ENCODE results near the gene FSTL4.
"Not testable (repeated sequence)": the region's sequence is repeated elsewhere in the genome, so short reads cannot be mapped to it uniquely, and the experiment has no call there.

The FSTL4 gene

GRCh38 chr5:133450286-133450685, 162.1 kb downstream of the FSTL4 start:
- no peak for DNase-seq

DNA sequence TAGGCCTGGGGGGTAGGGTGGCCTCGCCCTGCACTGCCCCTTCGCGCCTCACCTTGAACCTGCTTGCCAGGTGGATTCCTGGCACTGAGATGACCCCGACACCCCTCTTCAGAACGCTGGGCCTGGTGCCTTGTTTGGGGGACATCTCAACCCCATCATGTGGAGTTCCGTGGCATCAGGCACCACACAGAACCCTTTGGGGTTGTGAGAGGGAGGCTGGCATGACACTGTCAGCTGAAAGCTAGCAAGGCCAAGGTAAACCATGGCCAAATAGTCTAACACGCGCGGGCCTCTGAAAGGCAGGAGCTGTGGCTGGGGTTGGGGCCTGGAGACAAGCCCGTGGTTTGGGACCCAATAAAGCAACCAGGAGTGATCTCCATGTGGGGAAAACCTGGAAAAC, 163.2 kb downstream of the FSTL4 start:
- DNase-seq: no peak

DNA sequence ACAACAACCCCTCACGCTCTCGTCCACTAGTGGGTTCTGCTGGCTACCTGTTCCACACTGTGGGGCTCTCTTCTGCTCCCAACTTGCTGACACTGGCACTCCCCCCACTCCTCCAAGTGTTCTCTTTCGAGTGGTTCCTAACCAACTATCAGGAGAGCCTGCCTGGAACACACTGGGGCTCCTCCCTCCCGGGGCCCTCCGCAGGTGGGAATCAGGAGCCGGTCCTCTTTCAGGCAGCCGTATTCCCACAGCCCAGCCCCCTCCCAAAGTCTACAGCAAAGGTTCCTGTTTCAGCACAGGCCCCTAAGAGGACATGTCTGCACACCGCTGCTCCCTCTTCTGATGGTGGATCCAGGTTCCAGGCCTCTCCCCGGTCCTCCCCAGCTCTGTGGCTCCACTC, 165.9 kb downstream of the FSTL4 start:
- DNase-seq: no peak

- DNase-seq: no peak
Observed at GRCh38 chr5:133445744-133446143, 166.6 kb downstream of the FSTL4 start.

DNA sequence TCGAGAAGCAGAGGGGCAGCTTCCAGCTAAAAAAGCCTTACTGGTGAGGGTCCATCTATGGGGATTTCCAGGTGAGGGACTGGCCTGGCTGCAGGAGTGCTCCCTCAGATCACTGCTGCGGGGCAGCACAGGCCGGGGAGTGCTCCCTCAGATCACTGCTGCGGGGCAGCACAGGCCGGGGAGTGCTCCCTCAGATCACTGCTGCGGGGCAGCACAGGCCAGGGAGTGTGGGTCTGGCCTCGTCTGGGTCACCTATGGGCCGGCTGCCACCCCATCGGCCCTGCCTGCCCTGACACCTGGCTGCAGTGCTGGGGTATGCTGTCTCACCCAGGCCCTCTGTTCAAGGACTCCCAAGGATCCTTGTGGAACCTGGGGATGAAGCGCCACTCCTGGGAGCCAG, 167.1 kb downstream of the FSTL4 start:
- not testable (repeated sequence) for DNase-seq

GRCh38 chr5:133444711-133445110, 167.6 kb downstream of the FSTL4 start:
- DNase-seq: no peak

- no peak for DNase-seq
Observed at GRCh38 chr5:133441166-133441815, 171.1 kb downstream of the FSTL4 start.

GRCh38 chr5:133440467-133441115, 171.8 kb downstream of the FSTL4 start:
- DNase-seq: no peak

- DNase-seq: no peak
Observed at GRCh38 chr5:133439859-133440258, 172.5 kb downstream of the FSTL4 start.

- no peak for DNase-seq
Observed at GRCh38 chr5:133438487-133438886, 173.9 kb downstream of the FSTL4 start.

- no peak for DNase-seq
Observed at GRCh38 chr5:133434336-133434735, 178.0 kb downstream of the FSTL4 start.

DNA sequence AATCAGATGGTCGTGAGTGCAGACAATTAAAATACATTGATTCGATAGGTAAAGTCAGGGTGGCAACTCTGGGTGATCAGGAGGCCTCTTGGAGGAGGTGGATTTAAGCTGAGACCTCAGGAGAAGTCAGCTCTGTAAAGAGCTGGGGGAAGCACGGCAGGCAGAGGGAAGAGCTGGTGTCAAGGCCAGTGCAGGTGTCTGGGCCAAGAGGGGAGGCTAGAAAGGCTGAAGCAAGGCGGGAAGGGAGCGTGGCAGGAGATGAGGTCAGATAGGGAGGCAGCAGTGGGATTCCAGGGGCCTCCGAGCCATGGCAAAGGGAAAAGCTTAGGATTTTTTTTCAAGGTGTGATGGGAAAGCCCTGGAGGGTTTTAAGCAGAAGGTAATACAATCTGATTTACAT, 178.7 kb downstream of the FSTL4 start:
- no peak for DNase-seq

- DNase-seq: no peak
Observed at GRCh38 chr5:133432956-133433532, 179.3 kb downstream of the FSTL4 start.

- no peak for DNase-seq
Observed at GRCh38 chr5:133431326-133431865, 180.9 kb downstream of the FSTL4 start.

- DNase-seq: no peak
Observed at GRCh38 chr5:133430095-133430494, 182.2 kb downstream of the FSTL4 start.

DNA sequence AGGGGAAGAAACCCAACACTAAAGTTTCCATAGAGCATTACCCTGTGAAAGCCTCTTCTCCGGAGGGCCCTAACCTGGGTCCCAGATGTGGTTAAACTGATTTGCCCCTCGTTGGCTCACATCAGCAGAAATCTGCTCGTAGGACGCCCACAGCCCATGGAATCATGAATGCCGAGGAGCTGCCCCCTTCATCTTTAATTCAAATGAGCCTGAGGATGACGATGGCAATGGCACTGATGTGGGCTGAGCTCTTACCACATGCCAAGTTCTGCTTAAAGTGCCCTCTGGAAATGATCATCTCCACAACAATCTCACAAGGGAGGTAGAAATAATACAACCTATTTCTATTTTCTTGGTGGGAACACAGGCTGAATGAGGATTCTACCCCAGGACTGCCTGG, 183.3 kb downstream of the FSTL4 start:
- no peak for DNase-seq

GRCh38 chr5:133428072-133428660, 184.2 kb downstream of the FSTL4 start:
- DNase-seq: no peak

DNA sequence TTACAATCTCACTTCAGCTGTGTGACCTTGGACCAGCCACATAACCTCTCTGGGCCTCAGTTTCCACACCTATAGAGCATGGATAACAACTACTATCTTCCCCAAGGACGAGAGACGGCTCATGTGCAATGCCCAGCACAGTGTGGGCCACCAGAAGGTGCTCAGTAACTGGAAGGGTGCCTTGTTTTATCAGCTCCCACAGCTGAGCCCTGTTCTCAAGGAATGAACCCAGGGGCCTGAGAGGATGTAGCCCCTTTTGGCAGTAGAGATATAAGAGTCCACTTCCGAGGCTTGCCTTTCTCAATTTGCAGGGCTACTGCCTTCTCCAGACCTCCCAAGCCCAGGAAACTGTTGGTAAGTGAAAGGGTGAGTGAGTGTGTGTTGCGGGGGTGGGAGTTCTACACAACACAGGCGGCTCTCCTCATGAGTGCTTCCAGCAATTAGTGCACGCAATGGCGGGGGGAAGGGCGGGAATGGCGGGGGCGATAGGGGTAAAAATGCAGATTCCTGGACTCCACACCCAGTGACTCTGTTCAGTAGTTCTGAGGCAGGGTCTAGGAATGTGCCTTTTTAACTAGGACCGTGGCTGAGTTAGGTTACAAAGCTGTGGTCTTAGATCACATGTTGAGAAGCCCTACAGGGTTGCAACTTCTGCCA, 185.1 kb downstream of the FSTL4 start:
- no peak for DNase-seq

DNA sequence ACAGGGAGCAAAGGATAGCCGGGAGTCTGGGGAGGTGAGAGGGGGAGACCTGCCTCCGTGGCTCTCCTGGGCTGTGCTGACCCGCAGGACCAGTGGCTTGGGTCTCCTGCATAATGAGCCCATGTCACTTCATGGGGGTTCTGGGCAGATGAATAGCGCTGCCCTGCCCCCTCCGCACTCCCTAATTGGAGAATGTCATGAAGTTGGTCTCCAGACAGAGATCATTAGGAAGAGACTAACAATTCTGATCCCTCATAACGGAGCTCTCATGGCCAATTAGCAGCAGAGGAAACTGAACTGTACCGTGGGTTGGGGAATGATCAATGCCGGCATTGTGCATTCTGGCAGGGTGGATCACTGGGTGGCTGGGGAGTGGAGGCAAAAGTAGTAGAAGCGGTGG, 186.1 kb downstream of the FSTL4 start:
- DNase-seq: no peak

DNA sequence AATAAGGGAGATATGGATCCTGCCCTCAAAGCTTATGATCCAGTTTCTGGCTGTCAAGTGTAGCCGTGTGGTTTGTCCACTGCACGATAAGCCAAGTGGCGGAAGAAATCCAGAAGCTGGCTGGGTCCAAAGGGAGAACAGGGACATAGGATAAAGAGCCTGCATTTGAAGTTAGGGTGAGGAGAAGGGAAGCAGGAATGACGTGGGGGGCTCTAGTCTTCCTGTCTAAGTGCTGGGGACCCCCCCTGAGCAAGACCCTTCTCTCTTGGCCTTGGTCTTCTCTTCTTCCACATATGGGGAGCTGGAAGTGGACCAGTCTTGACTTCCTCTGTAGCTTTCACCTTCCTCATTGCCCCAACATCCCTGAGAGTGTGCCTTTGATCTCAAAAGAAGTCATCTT, 186.6 kb downstream of the FSTL4 start:
- DNase-seq: no peak

- DNase-seq: no peak
Observed at GRCh38 chr5:133425222-133425621, 187.1 kb downstream of the FSTL4 start.

- DNase-seq: peak in 3 of 4 experiments; percentile 29 to 53 (median 29)
Observed at GRCh38 chr5:133423618-133424282, 188.6 kb downstream of the FSTL4 start.

Measured in activated CD4-positive, CD25-positive, alpha-beta regulatory T cell (primary cell).